CD4-positive, alpha-beta memory T cell (primary cell): ENCODE results near the gene CCDC169. TPM values are rescaled to one million over a fixed set of nuclear protein-coding genes. Genes with fewer than 3 reads are reported as not detected.

Experiments
- CTCF ChIA-PET: fragments of 350-600 bp; sonication (Branson Sonifier 250); formaldehyde crosslinking; loops from one replicate; lab custom pipeline; 2021; ENCODE audit warnings: inconsistent platforms; ENCODE audit not compliant: partially characterized antibody; lab: Charles Lee
- POLR2A ChIA-PET: fragments of 350-600 bp; sonication (Branson Sonifier 250); formaldehyde crosslinking; loops from one replicate; lab custom pipeline; 2021; ENCODE audit not compliant: partially characterized antibody; lab: Charles Lee
- DNase-seq, 5 donors: peaks; one replicate each; pipeline versions ENCODE4 v3.0.0 to v3.0.0-alpha.2; 2020 to 2022; ENCODE audit warnings: mixed read lengths in 1 of 5
- H3K27ac ChIP-seq: one replicate; pipeline ENCODE4 v1.7.0; 2013; ENCODE audit warnings: low read depth, low read length
- H3K27me3 ChIP-seq: 2 replicates; pipeline ENCODE4 v1.7.0; 2013; ENCODE audit warnings: mild to moderate bottlenecking, low read length, moderate library complexity; ENCODE audit not compliant: insufficient read depth
- H3K36me3 ChIP-seq: 2 replicates; pipeline ENCODE4 v1.7.0; 2013; ENCODE audit warnings: mild to moderate bottlenecking, low read length, moderate library complexity; ENCODE audit not compliant: insufficient read depth
- H3K4me1 ChIP-seq: 2 replicates; pipeline ENCODE4 v1.7.0; 2013; ENCODE audit warnings: mild to moderate bottlenecking, low read length, moderate library complexity; ENCODE audit not compliant: insufficient read depth
- H3K4me3 ChIP-seq, 2 donors: one replicate each; pipeline ENCODE4 v1.7.0; 2013; ENCODE audit warnings: low read length in 2 of 2, mild to moderate bottlenecking in 1 of 2
- H3K9me3 ChIP-seq, 2 donors: one replicate each; pipeline ENCODE4 v1.7.0; 2013; ENCODE audit warnings: low read length in 2 of 2, control low read depth in 1 of 2; ENCODE audit not compliant: control insufficient read depth in 1 of 2
- H3K27ac Mint-ChIP-seq, 7 donors: one replicate each; pipeline ENCODE4 v1.8.0; 2020 to 2021; ENCODE audit warnings: mixed read lengths in 7 of 7, mild to moderate bottlenecking in 6 of 7, inconsistent platforms in 3 of 7, moderate library complexity in 3 of 7
- H3K27me3 Mint-ChIP-seq, 2 donors: one replicate each; pipeline ENCODE4 v1.8.0; 2020 to 2021; ENCODE audit warnings: mixed read lengths in 2 of 2
- H3K36me3 Mint-ChIP-seq, 2 donors: one replicate each; pipeline ENCODE4 v1.8.0; 2020 to 2021; ENCODE audit warnings: mixed read lengths in 2 of 2, inconsistent platforms in 1 of 2, mild to moderate bottlenecking in 1 of 2
- H3K4me1 Mint-ChIP-seq, 4 donors: one replicate each; pipeline ENCODE4 v1.8.0; 2020 to 2021; ENCODE audit warnings: mixed read lengths in 4 of 4, mild to moderate bottlenecking in 1 of 4
- H3K4me3 Mint-ChIP-seq, 8 donors: one replicate each; pipeline ENCODE4 v1.8.0; 2020 to 2021; ENCODE audit warnings: mixed read lengths in 8 of 8, mild to moderate bottlenecking in 7 of 8, moderate library complexity in 6 of 8, inconsistent platforms in 3 of 8
- H3K9me3 Mint-ChIP-seq, 8 donors: one replicate each; pipeline ENCODE4 v1.8.0; 2020 to 2021; ENCODE audit warnings: mixed read lengths in 8 of 8, mild to moderate bottlenecking in 5 of 8, inconsistent platforms in 3 of 8, moderate library complexity in 1 of 8
- intact Hi-C: fragments of 100-400 bp; cut with micrococcal nuclease; formaldehyde crosslinking; loops from one replicate; pipeline ENCODE4 v1.15.1; 2023
- polyA plus RNA-seq, 2 donors: library from polyadenylated mRNA; unstranded; fragments of 300-500 nt; fragmentation: Illumina TruSeq; gene quantifications; one replicate each; pipeline ENCODE4 v1.2.3, GENCODE V29; 2021
- total RNA-seq, 2 experiments: library from RNA; stranded (reverse); gene quantifications; one replicate each; pipeline ENCODE4 v1.2.3, GENCODE V29; 2021

CCDC169 gene
- total and polyA plus RNA-seq, 4 experiments from 2014 or later: not detected

DNA sequence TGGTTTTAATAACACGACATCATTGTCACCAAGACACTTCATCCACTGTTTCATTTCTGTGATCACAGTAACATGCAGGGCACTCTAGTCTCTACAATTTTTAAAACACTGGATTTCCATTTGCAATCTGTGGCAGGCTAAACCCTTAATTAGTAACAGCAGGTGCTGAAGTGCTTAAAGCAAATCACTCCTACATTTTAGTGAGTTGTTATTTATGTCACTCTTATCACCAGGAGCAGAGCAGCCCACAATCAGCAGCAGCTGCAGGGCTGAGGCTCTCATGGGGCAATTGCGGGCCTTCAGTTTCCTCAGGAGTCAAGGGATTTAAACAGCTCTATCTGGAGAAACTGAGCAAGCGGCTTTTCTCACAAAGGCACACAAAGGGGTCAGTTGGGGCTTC, 84.8 kb downstream of the CCDC169 start:
- peaks cover 0 to 4% of the 10 kb centered on the region in 2 donors for H3K27me3 Mint-ChIP-seq

DNA sequence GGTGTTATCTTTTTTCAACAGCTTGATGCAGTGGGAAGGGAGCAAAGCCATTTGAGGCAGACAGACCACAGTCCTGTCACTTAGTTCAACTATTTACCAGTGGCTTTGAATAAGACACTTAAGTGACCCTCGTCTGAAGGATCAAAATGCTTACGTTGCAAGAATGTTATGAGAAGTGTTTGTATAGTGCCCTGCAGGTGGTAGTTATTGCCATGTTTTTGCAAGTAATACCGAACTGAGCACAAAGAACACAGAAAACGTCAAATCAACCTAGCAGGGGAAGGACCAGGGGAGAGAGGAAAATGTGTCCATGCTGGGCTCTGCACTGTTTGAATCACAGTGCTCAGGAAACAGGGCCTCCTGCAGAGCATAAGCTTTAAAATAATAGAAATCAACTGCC, 86.0 kb downstream of the CCDC169 start:
- no peak overlapping the region for H3K4me3 ChIP-seq
- intact Hi-C loops: no loop called here
- no peaks in the 10 kb centered on the region for H3K4me1 ChIP-seq
- Mint-ChIP-seq H3K27ac (no peak overlapping the region), H3K4me1 (no peaks in the 10 kb centered on the region), H3K36me3 (no peaks in the 10 kb centered on the region), H3K4me3 (no peak overlapping the region), H3K27me3 (peaks cover 0 to 4% of the 10 kb centered on the region in 2 donors), H3K9me3 (peaks cover 0 to 10% (median 3%) of the 10 kb centered on the region in 8 donors)
- ChIA-PET POLR2A (no interaction called here), CTCF (no interaction called here)
- no peaks in the 10 kb centered on the region for H3K27me3 ChIP-seq
- no peaks in the 10 kb centered on the region for H3K9me3 ChIP-seq
- no peaks in the 10 kb centered on the region for H3K36me3 ChIP-seq
- no peak overlapping the region for H3K27ac ChIP-seq
- DNase-seq: no peak

More for the DNA sequence above, 84.8 kb downstream of the CCDC169 start:
- ChIA-PET POLR2A (no interaction called here), CTCF (no interaction called here)
- peaks cover 0 to 12% (median 4%) of the 10 kb centered on the region in 8 donors for H3K9me3 Mint-ChIP-seq
- H3K4me1 Mint-ChIP-seq: no peaks in the 10 kb centered on the region
- no peak overlapping the region for H3K27ac Mint-ChIP-seq
- H3K36me3 ChIP-seq: no peaks in the 10 kb centered on the region
- no peaks in the 10 kb centered on the region for H3K27me3 ChIP-seq
- no peaks in the 10 kb centered on the region for H3K36me3 Mint-ChIP-seq
- H3K4me1 ChIP-seq: no peaks in the 10 kb centered on the region
- H3K9me3 ChIP-seq: no peaks in the 10 kb centered on the region
- intact Hi-C loops: no loop called here
- no peak overlapping the region for H3K4me3 ChIP-seq
- H3K27ac ChIP-seq: no peak overlapping the region
- H3K4me3 Mint-ChIP-seq: no peak overlapping the region
- DNase-seq: no peak

DNA sequence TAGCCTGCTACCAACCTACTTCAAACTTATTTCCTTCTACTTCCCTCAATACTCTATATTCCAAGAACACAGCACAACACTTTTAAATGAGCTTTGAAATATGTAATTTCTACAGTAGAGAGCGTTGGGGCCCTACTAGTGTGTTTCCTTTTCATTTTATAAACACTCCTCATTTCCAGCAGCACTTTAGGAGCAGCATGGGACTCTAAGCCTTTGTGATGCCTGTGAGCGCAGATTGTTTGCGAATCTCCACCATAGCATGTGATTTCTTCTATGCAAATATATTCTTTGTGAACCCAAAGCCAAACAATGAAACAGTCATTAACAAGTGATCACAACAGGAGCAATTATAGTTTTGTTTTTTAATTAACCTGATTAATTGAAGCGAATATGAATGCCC, 86.9 kb downstream of the CCDC169 start:
- no peak for DNase-seq

DNA sequence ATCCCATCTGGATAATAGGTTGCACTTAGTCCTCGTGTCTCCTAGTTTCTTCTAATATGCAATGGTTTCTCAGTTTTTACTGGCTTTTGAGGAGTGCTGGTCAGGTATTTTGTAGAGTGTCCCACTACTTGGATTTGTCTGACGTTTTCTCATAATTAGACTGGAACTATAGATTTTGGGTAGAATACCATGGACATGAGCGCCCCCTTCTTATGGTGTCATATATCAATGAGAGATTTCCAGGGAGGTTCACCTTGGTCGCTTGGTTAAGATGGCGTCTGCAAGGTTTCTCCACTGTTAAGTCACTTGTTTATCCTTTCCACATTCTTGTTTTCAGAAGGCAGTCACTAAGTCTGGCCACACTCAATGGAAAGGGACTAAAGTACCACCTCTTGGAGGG, 89.9 kb downstream of the CCDC169 start:
- Mint-ChIP-seq H3K27ac (no peak overlapping the region), H3K9me3 (peaks cover 0 to 9% (median 0%) of the 10 kb centered on the region in 8 donors), H3K4me1 (no peaks in the 10 kb centered on the region), H3K36me3 (no peaks in the 10 kb centered on the region), H3K27me3 (peaks cover 0 to 4% of the 10 kb centered on the region in 2 donors), H3K4me3 (no peak overlapping the region)
- ChIA-PET POLR2A (no interaction called here), CTCF (no interaction called here)
- H3K4me3 ChIP-seq: no peak overlapping the region
- no peaks in the 10 kb centered on the region for H3K9me3 ChIP-seq
- intact Hi-C loops: no loop called here
- H3K4me1 ChIP-seq: no peaks in the 10 kb centered on the region
- no peak overlapping the region for H3K27ac ChIP-seq
- no peaks in the 10 kb centered on the region for H3K36me3 ChIP-seq
- DNase-seq: no peak
- H3K27me3 ChIP-seq: no peaks in the 10 kb centered on the region

More for the DNA sequence above, 86.9 kb downstream of the CCDC169 start:
- H3K9me3 ChIP-seq: no peaks in the 10 kb centered on the region
- POLR2A ChIA-PET: no interaction called here
- H3K9me3 Mint-ChIP-seq: peaks cover 0 to 10% (median 3%) of the 10 kb centered on the region in 8 donors
- no peak overlapping the region for H3K27ac ChIP-seq
- no peaks in the 10 kb centered on the region for H3K36me3 Mint-ChIP-seq
- H3K4me3 Mint-ChIP-seq: no peak overlapping the region
- peaks cover 0 to 4% of the 10 kb centered on the region in 2 donors for H3K27me3 Mint-ChIP-seq
- no peaks in the 10 kb centered on the region for H3K36me3 ChIP-seq
- CTCF ChIA-PET: no interaction called here
- no peaks in the 10 kb centered on the region for H3K4me1 ChIP-seq
- no peaks in the 10 kb centered on the region for H3K4me1 Mint-ChIP-seq
- intact Hi-C loops: no loop called here
- no peak overlapping the region for H3K27ac Mint-ChIP-seq
- H3K27me3 ChIP-seq: no peaks in the 10 kb centered on the region
- no peak overlapping the region for H3K4me3 ChIP-seq

DNA sequence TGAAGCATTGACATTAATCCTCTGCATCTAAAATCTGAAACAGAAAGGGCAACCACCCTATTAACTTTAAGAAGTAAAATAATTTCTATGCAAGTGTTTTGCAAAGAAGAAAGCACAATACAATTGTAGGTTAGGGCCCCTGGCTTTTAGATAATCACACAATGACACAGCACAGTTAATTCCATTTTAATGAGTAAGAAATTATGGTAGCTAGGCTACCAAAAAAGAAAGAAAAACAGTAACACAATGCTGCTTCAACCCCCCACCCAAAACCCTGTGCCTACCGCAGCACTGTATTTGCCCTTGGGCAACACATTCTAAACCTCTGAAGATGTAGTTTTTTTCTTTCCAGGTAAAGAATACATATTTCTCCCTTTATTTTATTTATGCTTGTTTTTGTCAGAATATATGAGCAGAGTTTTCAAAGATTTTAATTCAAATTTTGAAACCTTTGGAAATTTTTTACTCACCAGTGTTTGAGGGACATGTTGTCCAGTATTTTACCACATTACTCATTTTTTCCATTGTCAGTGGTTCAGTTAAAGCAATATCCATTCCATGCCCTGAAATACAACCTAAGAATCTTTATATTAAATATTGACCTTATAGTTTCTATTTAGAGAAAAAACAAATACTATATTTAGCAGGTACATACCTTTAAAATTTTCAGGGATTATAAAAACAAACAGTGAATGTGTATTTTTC, 104.3 kb downstream of the CCDC169 start:
- intact Hi-C loops: no loop called here
- DNase-seq: no peak
- Mint-ChIP-seq H3K9me3 (peaks cover 0 to 3% (median 0%) of the 10 kb centered on the region in 8 donors), H3K27ac (no peak overlapping the region), H3K4me1 (no peaks in the 10 kb centered on the region), H3K4me3 (no peak overlapping the region), H3K36me3 (no peaks in the 10 kb centered on the region), H3K27me3 (no peaks in the 10 kb centered on the region)
- H3K9me3 ChIP-seq: no peaks in the 10 kb centered on the region
- no peaks in the 10 kb centered on the region for H3K4me1 ChIP-seq
- POLR2A ChIA-PET: no interaction called here
- H3K27me3 ChIP-seq: no peaks in the 10 kb centered on the region
- no peak overlapping the region for H3K4me3 ChIP-seq
- H3K36me3 ChIP-seq: no peaks in the 10 kb centered on the region
- H3K27ac ChIP-seq: no peak overlapping the region
- CTCF ChIA-PET: no interaction called here

DNA sequence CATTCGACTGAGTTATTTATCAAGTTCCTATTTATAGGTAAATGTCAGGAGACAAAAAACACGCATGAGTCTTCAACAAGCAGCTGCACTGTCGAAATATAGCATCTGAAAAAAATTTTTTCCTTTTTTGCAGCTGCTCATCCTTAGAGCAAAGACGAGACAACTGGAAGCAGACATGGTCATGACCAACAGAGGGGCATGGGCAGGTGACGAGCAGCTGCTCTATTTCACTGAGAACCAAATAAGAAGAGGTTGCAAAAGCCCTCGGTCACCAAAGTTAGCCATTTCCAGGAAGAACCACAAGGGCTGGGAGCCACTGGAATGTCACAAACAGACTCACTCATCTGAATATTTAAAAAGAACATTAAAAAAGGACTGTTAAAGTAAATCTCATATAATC, 105.4 kb downstream of the CCDC169 start:
- H3K4me3 Mint-ChIP-seq: no peak overlapping the region

DNA sequence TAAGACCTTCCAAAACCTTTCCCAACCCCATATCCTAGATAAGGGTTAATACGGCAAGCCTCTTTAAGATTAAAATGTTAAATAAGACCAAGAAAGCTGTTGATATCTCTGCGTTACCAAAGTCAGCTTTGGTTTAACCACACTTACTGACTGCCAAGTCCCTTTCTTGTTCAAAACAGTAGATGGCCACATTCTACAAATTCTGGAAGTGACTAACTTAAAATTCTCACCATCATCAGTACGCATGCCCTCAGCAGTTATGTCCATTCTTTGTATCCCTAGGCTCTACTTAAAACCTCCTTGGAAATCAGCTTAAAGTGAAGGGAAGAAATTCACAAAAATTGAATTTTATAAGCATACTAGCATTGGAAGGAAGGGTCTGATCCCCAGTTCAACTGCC, 106.8 kb downstream of the CCDC169 start:
- H3K27ac Mint-ChIP-seq: no peak overlapping the region
- ChIA-PET CTCF (no interaction called here), POLR2A (no interaction called here)
- Histone ChIP-seq H3K4me3 (no peak overlapping the region), H3K27ac (no peak overlapping the region), H3K9me3 (no peaks in the 10 kb centered on the region), H3K27me3 (no peaks in the 10 kb centered on the region), H3K36me3 (no peaks in the 10 kb centered on the region), H3K4me1 (no peaks in the 10 kb centered on the region)
- no peaks in the 10 kb centered on the region for H3K27me3 Mint-ChIP-seq
- no peaks in the 10 kb centered on the region for H3K4me1 Mint-ChIP-seq
- no peaks in the 10 kb centered on the region for H3K36me3 Mint-ChIP-seq
- no peak overlapping the region for H3K4me3 Mint-ChIP-seq
- intact Hi-C loops: no loop called here
- no peak for DNase-seq
- peaks cover 0 to 5% (median under 1%) of the 10 kb centered on the region in 8 donors for H3K9me3 Mint-ChIP-seq

More for the DNA sequence above, 105.4 kb downstream of the CCDC169 start:
- H3K36me3 ChIP-seq: no peaks in the 10 kb centered on the region
- H3K9me3 ChIP-seq: no peaks in the 10 kb centered on the region
- ChIA-PET CTCF (no interaction called here), POLR2A (no interaction called here)
- DNase-seq: no peak
- no peak overlapping the region for H3K4me3 ChIP-seq
- H3K9me3 Mint-ChIP-seq: peaks cover 0 to 3% (median 0%) of the 10 kb centered on the region in 8 donors
- H3K27me3 ChIP-seq: no peaks in the 10 kb centered on the region
- no peaks in the 10 kb centered on the region for H3K4me1 ChIP-seq
- intact Hi-C loops: no loop called here
- H3K27ac Mint-ChIP-seq: no peak overlapping the region
- no peaks in the 10 kb centered on the region for H3K36me3 Mint-ChIP-seq
- no peaks in the 10 kb centered on the region for H3K4me1 Mint-ChIP-seq
- no peaks in the 10 kb centered on the region for H3K27me3 Mint-ChIP-seq
- H3K27ac ChIP-seq: no peak overlapping the region
